Keratinocyte (primary cell): Measurements from ENCODE around the gene RPL7L1. TPM values are rescaled to one million over a fixed set of nuclear protein-coding genes. Genes with fewer than 3 reads are reported as not detected.

ENCODE experiments used
- DNase-seq: peaks from one replicate; pipeline ENCODE4 v3.0.0-alpha.2; 2011; ENCODE audit warnings: low read depth, missing footprints, low spot score
- FAIRE-seq: peaks from 2 replicates; lab custom pipeline; 2011; peaks lifted over from hg19 to GRCh38; lab: Jason Lieb, UNC
- H2AFZ ChIP-seq: 2 replicates; pipeline ENCODE4 v1.6.0; 2012; ENCODE audit warnings: low read length, control low read depth, inconsistent platforms; ENCODE audit not compliant: control insufficient read depth
- H3K27ac ChIP-seq: 2 replicates; pipeline ENCODE4 v1.5.1; 2011; ENCODE audit warnings: low read length; ENCODE audit not compliant: control insufficient read depth, insufficient read depth
- H3K27me3 ChIP-seq: 3 replicates; pipeline ENCODE4 v1.6.0; 2011; ENCODE audit warnings: low read length; ENCODE audit not compliant: control insufficient read depth, insufficient read depth; ENCODE audit errors: extremely low read depth
- H3K36me3 ChIP-seq, 2 experiments: 2 replicates in 1 of 2; 3 replicates in 1 of 2; pipeline ENCODE4 v1.5.1; 2011; ENCODE audit warnings: low read length in 2 of 2, mild to moderate bottlenecking in 1 of 2; ENCODE audit not compliant: control insufficient read depth in 2 of 2, insufficient read depth in 2 of 2; ENCODE audit errors: extremely low read depth in 1 of 2
- H3K4me1 ChIP-seq: 3 replicates; pipeline ENCODE4 v1.5.1; 2011; ENCODE audit warnings: low read length; ENCODE audit not compliant: control insufficient read depth, insufficient read depth; ENCODE audit errors: extremely low read depth
- H3K4me2 ChIP-seq: 3 replicates; pipeline ENCODE4 v1.6.0; 2011; ENCODE audit warnings: low read depth, low read length; ENCODE audit not compliant: control insufficient read depth, insufficient read depth; ENCODE audit errors: extremely low read depth
- H3K4me3 ChIP-seq, 3 experiments: fragments of 200-600 bp in 1 of 3; sonication (generic) in 1 of 3; 2 replicates in 2 of 3; 3 replicates in 1 of 3; pipeline ENCODE4 v1.5.1; 2011 to 2016; ENCODE audit warnings: low read length in 3 of 3, mild to moderate bottlenecking in 3 of 3, control low read depth in 2 of 3, inconsistent platforms in 1 of 3, low read depth in 1 of 3, mixed read lengths in 1 of 3, mixed run types in 1 of 3, moderate library complexity in 1 of 3; ENCODE audit not compliant: control insufficient read depth in 2 of 3, insufficient read depth in 2 of 3; ENCODE audit errors: extremely low read depth in 1 of 3
- H3K79me2 ChIP-seq: 2 replicates; pipeline ENCODE4 v1.6.0; 2012; ENCODE audit warnings: low read length; ENCODE audit not compliant: control insufficient read depth, insufficient read depth
- H3K9ac ChIP-seq: 3 replicates; pipeline ENCODE4 v1.6.0; 2011; ENCODE audit warnings: low read length; ENCODE audit not compliant: control insufficient read depth, insufficient read depth; ENCODE audit errors: extremely low read depth
- H3K9me1 ChIP-seq: 3 replicates; pipeline ENCODE4 v1.6.0; 2011; ENCODE audit warnings: low read length; ENCODE audit not compliant: control insufficient read depth, insufficient read depth; ENCODE audit errors: extremely low read depth
- H3K9me3 ChIP-seq: 2 replicates; pipeline ENCODE4 v1.5.1; 2012; ENCODE audit warnings: low read depth, low read length; ENCODE audit not compliant: control insufficient read depth
- H4K20me1 ChIP-seq: 3 replicates; pipeline ENCODE4 v1.6.0; 2011; ENCODE audit warnings: low read length; ENCODE audit not compliant: control insufficient read depth, insufficient read depth; ENCODE audit errors: extremely low read depth
- CTCF ChIP-seq, 3 experiments: IDR thresholded peaks in 1 of 3; conservative IDR thresholded peaks in 1 of 3; optimal IDR thresholded peaks in 1 of 3; 2 replicates in 2 of 3; 3 replicates in 1 of 3; pipeline versions ENCODE3 to v1.5.1; 2011; ENCODE audit warnings: low read length in 3 of 3, mild to moderate bottlenecking in 3 of 3, moderate library complexity in 2 of 3, control low read depth in 1 of 3, inconsistent platforms in 1 of 3; ENCODE audit not compliant: insufficient read depth in 2 of 3; ENCODE audit errors: extremely low read depth in 1 of 3
- EZH2 ChIP-seq: IDR thresholded peaks from one replicate; pipeline ENCODE4 v1.6.1; 2012; ENCODE audit warnings: inconsistent platforms, mild to moderate bottlenecking, low read length, moderate library complexity
- dilution Hi-C: fragments of 300-500 bp; cut with MboI; formaldehyde crosslinking; loops from one replicate; pipeline ENCODE4 v1.7.0; 2020; ENCODE audit warnings: low sequenced_read_pairs; ENCODE audit not compliant: extremely low pct_ligation_motif_present
- polyA plus RNA-seq, 5 experiments: library from polyadenylated mRNA; depleted of rRNA in 3 of 5; stranded (reverse) in 3 of 5; stranded (forward) in 1 of 5; unstranded in 1 of 5; fragments of >200 nt; gene quantifications; 1 replicate in 1 of 5; 2 replicates in 3 of 5; 3 replicates in 1 of 5; pipeline versions ENCODE4 v1.2.1 to v1.2.3, GENCODE V29; 2011 to 2012; ENCODE audit warnings: missing spikeins in 2 of 5, low read depth in 1 of 5, low replicate concordance in 1 of 5

RPL7L1 gene
- polyA plus RNA-seq, 1 donor (not counting 4 experiments of a cell fraction or from before 2014, with no cell fraction given), result 76.8 TPM

GRCh38 chr6:42834056-42834455 is 45.4 kb upstream of the RPL7L1 start:
- Histone ChIP-seq H3K27ac (no peak overlapping the region), H3K27me3 (no peaks in the 10 kb centered on the region), H3K4me3 (no peak overlapping the region), H3K9ac (no peak overlapping the region), H3K9me3 (no peaks in the 10 kb centered on the region), H3K36me3 (peaks cover 5 to 7% of the 10 kb centered on the region in 2 experiments), H3K4me2 (no peak overlapping the region), H3K9me1 (no peaks in the 10 kb centered on the region), H4K20me1 (no peaks in the 10 kb centered on the region), H2AFZ (no peak overlapping the region), H3K4me1 (no peaks in the 10 kb centered on the region), H3K79me2 (no peaks in the 10 kb centered on the region)
- DNase-seq (no peak), FAIRE-seq (no peak)
- dilution Hi-C loops, result no loop called here
- TF ChIP-seq EZH2 (no peak), CTCF (optimal IDR thresholded peaks at IDR 0.05 in 1 of 3, IDR thresholded peaks at IDR 0.05 in 1 of 3, conservative IDR thresholded peaks at IDR 0.05 in 1 of 3; ENCODE audit: extremely low read depth in 1 of 3, insufficient read depth in 2 of 3, low read length in 3 of 3) (no peak)

GRCh38 chr6:42841844-42842584 is 37.4 kb upstream of the RPL7L1 start:
- H3K27me3 ChIP-seq, result no peaks in the 10 kb centered on the region
- H3K27ac ChIP-seq, result no peak overlapping the region
- FAIRE-seq (no peak), DNase-seq (no peak)
- H3K9ac ChIP-seq, result no peak overlapping the region
- no peaks in the 10 kb centered on the region for H3K9me1 ChIP-seq
- dilution Hi-C loops, result no loop called here
- H3K4me1 ChIP-seq, result no peaks in the 10 kb centered on the region
- H3K4me2 ChIP-seq, result no peak overlapping the region
- H3K4me3 ChIP-seq, result no peak overlapping the region
- no peak overlapping the region for H2AFZ ChIP-seq
- TF ChIP-seq EZH2 (no peak), CTCF (optimal IDR thresholded peaks at IDR 0.05 in 1 of 3, IDR thresholded peaks at IDR 0.05 in 1 of 3, conservative IDR thresholded peaks at IDR 0.05 in 1 of 3; ENCODE audit: extremely low read depth in 1 of 3, insufficient read depth in 2 of 3, low read length in 3 of 3) (no peak)
- H3K36me3 ChIP-seq, result peaks cover 0 to 2% of the 10 kb centered on the region in 2 experiments
- no peaks in the 10 kb centered on the region for H3K79me2 ChIP-seq
- no peaks in the 10 kb centered on the region for H4K20me1 ChIP-seq
- no peaks in the 10 kb centered on the region for H3K9me3 ChIP-seq
